Measurements from ENCODE around the gene FIGN. TPM values are rescaled to one million over a fixed set of nuclear protein-coding genes. Genes with fewer than 3 reads are reported as not detected.
A peak's percentile ranks its signal among the peaks of the same experiment; 100 is the strongest.

FIGN gene
- total RNA-seq, 1 donor from 2014 or later, result 4.3 TPM

GRCh38 chr2:163723881-163724280, 11.9 kb downstream of the FIGN start:
- no peak overlapping the region for H3K4me3 ChIP-seq
- H3K9me3 ChIP-seq, result no peaks in the 10 kb centered on the region
- H3K36me3 ChIP-seq, result no peaks in the 10 kb centered on the region
- H3K27ac ChIP-seq, result peak overlapping the region; percentile 80 to 99
- no peaks in the 10 kb centered on the region for H3K27me3 ChIP-seq
- H3K4me1 ChIP-seq, result peaks cover 0 to 18% of the 10 kb centered on the region in 2 donors
- intact Hi-C loops (cut with DNase I), result no loop called here
- TF ChIP-seq CTCF (IDR thresholded peaks at IDR 0.05), result no peak
- no peak for DNase-seq (ENCODE audit: low spot score in 2 of 2)

GRCh38 chr2:163723348-163723747, 12.5 kb downstream of the FIGN start:
- Histone ChIP-seq H3K9me3 (no peaks in the 10 kb centered on the region), H3K4me3 (no peak overlapping the region), H3K36me3 (no peaks in the 10 kb centered on the region), H3K4me1 (peaks cover 0 to 18% of the 10 kb centered on the region in 2 donors), H3K27me3 (no peaks in the 10 kb centered on the region), H3K27ac (no peak overlapping the region)
- TF ChIP-seq CTCF (IDR thresholded peaks at IDR 0.05), result no peak
- intact Hi-C loops (cut with DNase I), result no loop called here
- no peak for DNase-seq (ENCODE audit: low spot score in 2 of 2)

- intact Hi-C loops (cut with DNase I), result no loop called here
- Histone ChIP-seq H3K4me1 (peaks cover 0 to 13% of the 10 kb centered on the region in 2 donors), H3K27ac (no peak overlapping the region), H3K36me3 (no peaks in the 10 kb centered on the region), H3K9me3 (no peaks in the 10 kb centered on the region), H3K27me3 (no peaks in the 10 kb centered on the region), H3K4me3 (no peak overlapping the region)
- DNase-seq (ENCODE audit: low spot score in 2 of 2), result no peak
- TF ChIP-seq CTCF (IDR thresholded peaks at IDR 0.05), result no peak
Observed at GRCh38 chr2:163719331-163719730, 16.5 kb downstream of the FIGN start.

- Histone ChIP-seq H3K36me3 (no peaks in the 10 kb centered on the region), H3K4me3 (peak overlapping the region in 1 of 2 donors; percentile 32), H3K9me3 (no peaks in the 10 kb centered on the region), H3K4me1 (peaks cover 0 to 13% of the 10 kb centered on the region in 2 donors), H3K27me3 (no peaks in the 10 kb centered on the region), H3K27ac (no peak overlapping the region)
- no peak for TF ChIP-seq CTCF (IDR thresholded peaks at IDR 0.05)
- intact Hi-C loops (cut with DNase I), result no loop called here
- DNase-seq (ENCODE audit: low spot score in 2 of 2), result no peak
Observed at GRCh38 chr2:163717993-163718680, 17.7 kb downstream of the FIGN start.

GRCh38 chr2:163717515-163717914, 18.3 kb downstream of the FIGN start:
- intact Hi-C loops (cut with DNase I), result no loop called here
- TF ChIP-seq CTCF (IDR thresholded peaks at IDR 0.05), result no peak
- Histone ChIP-seq H3K9me3 (no peaks in the 10 kb centered on the region), H3K36me3 (no peaks in the 10 kb centered on the region), H3K4me3 (peak overlapping the region in 1 of 2 donors; percentile 32), H3K27me3 (no peaks in the 10 kb centered on the region), H3K27ac (no peak overlapping the region), H3K4me1 (peaks cover 0 to 16% of the 10 kb centered on the region in 2 donors)
- no peak for DNase-seq (ENCODE audit: low spot score in 2 of 2)
